H1 (cell line): ENCODE data around the gene PIGU. TPM values are rescaled to one million over a fixed set of nuclear protein-coding genes. Genes with fewer than 3 reads are reported as not detected.

ENCODE experiments used
- CTCF ChIA-PET: fragments of 300-600 bp; sonication (Branson Sonifier 250); formaldehyde crosslinking; loops from one replicate; lab custom pipeline; 2021; ENCODE audit not compliant: partially characterized antibody; lab: Charles Lee
- POLR2A ChIA-PET: fragments of 300-600 bp; sonication (Branson Sonifier 250); formaldehyde crosslinking; loops from one replicate; lab custom pipeline; 2021; ENCODE audit warnings: inconsistent platforms; ENCODE audit not compliant: partially characterized antibody; lab: Charles Lee
- DNase-seq, 2 experiments: peaks; one replicate each; pipeline versions ENCODE4 v3.0.0 to v3.0.0-alpha.2; 2010 to 2022; ENCODE audit warnings: low spot score in 2 of 2, low read depth in 1 of 2, mixed read lengths in 1 of 2
- FAIRE-seq: peaks from 2 replicates; lab custom pipeline; 2011; peaks lifted over from hg19 to GRCh38; lab: Jason Lieb, UNC
- H2AFZ ChIP-seq: 2 replicates; pipeline ENCODE4 v1.8.1; 2012; ENCODE audit warnings: low read length, inconsistent platforms
- H2AK5ac ChIP-seq: 2 replicates; pipeline ENCODE4 v1.6.1; 2013; ENCODE audit warnings: low read depth, low read length
- H2BK120ac ChIP-seq: replicated peaks from 2 replicates; pipeline ENCODE3; 2013; ENCODE audit warnings: low read depth, low read length, inconsistent platforms
- H2BK12ac ChIP-seq: 2 replicates; pipeline ENCODE4 v1.6.1; 2013; ENCODE audit warnings: low read depth, low read length
- H2BK15ac ChIP-seq: 2 replicates; pipeline ENCODE4 v1.6.1; 2013; ENCODE audit warnings: low read length
- H2BK20ac ChIP-seq: 2 replicates; pipeline ENCODE4 v1.6.1; 2013; ENCODE audit warnings: low read length
- H2BK5ac ChIP-seq: 2 replicates; pipeline ENCODE4 v1.6.1; 2013; ENCODE audit warnings: low read depth, low read length
- H3K14ac ChIP-seq: 2 replicates; pipeline ENCODE4 v1.6.1; 2013; ENCODE audit warnings: inconsistent platforms; ENCODE audit not compliant: insufficient read length
- H3K18ac ChIP-seq: 2 replicates; pipeline ENCODE4 v1.6.1; 2013; ENCODE audit warnings: low read length; ENCODE audit errors: extremely low read depth
- H3K23ac ChIP-seq: 2 replicates; pipeline ENCODE4 v1.6.1; 2013; ENCODE audit warnings: inconsistent platforms; ENCODE audit not compliant: insufficient read length
- H3K23me2 ChIP-seq: 2 replicates; pipeline ENCODE4 v1.6.1; 2013; ENCODE audit warnings: low read depth, low read length
- H3K27ac ChIP-seq: 2 replicates; pipeline ENCODE4 v1.6.1; 2011; ENCODE audit warnings: low read depth, low read length, inconsistent platforms
- H3K27me3 ChIP-seq, 4 experiments: replicated peaks in 1 of 4; 1 replicate in 1 of 4; 2 replicates in 3 of 4; pipeline versions ENCODE4 v1.6.1 to v1.8.1; 2011 to 2013; ENCODE audit warnings: low read length in 3 of 4, mild to moderate bottlenecking in 3 of 4, inconsistent platforms in 2 of 4, mixed read lengths in 2 of 4, moderate library complexity in 1 of 4; ENCODE audit not compliant: control insufficient read depth in 3 of 4, insufficient read depth in 3 of 4; ENCODE audit errors: extremely low read depth in 1 of 4
- H3K36me3 ChIP-seq, 4 experiments: 2 replicates each; pipeline versions ENCODE4 v1.6.1 to v1.8.1; 2011 to 2013; ENCODE audit warnings: mild to moderate bottlenecking in 4 of 4, low read length in 3 of 4, moderate library complexity in 2 of 4, control low read depth in 1 of 4, inconsistent platforms in 1 of 4; ENCODE audit not compliant: insufficient read depth in 4 of 4, control insufficient read depth in 2 of 4
- H3K4ac ChIP-seq: replicated peaks from 2 replicates; pipeline ENCODE3; 2013; ENCODE audit warnings: low read length, low read depth, mixed read lengths, inconsistent platforms; ENCODE audit not compliant: insufficient read length
- H3K4me1 ChIP-seq, 4 experiments: replicated peaks in 1 of 4; 1 replicate in 1 of 4; 2 replicates in 3 of 4; pipeline versions ENCODE4 v1.6.1 to v1.8.1; 2011 to 2013; ENCODE audit warnings: low read length in 3 of 4, inconsistent platforms in 2 of 4, mixed read lengths in 1 of 4; ENCODE audit not compliant: insufficient read depth in 4 of 4, control insufficient read depth in 3 of 4
- H3K4me2 ChIP-seq, 2 experiments: 2 replicates each; pipeline versions ENCODE4 v1.6.1 to v1.8.1; 2011 to 2013; ENCODE audit warnings: low read depth in 2 of 2, low read length in 2 of 2, control low read depth in 1 of 2, inconsistent platforms in 1 of 2, mild to moderate bottlenecking in 1 of 2; ENCODE audit not compliant: insufficient read depth in 1 of 2
- H3K4me3 ChIP-seq, 4 experiments: fragments of 200-600, 300-600 bp in 1 of 4; sonication (generic), shearing (Covaris generic), sonication (Bioruptor Twin) in 1 of 4; 2 replicates each; pipeline versions ENCODE4 v1.5.1 to v1.8.1; 2011 to 2016; ENCODE audit warnings: low read length in 4 of 4, low read depth in 3 of 4, control low read depth in 2 of 4, inconsistent platforms in 2 of 4, mild to moderate bottlenecking in 2 of 4, mixed read lengths in 1 of 4, moderate library complexity in 1 of 4; ENCODE audit not compliant: insufficient read depth in 2 of 4; ENCODE audit errors: extremely low read depth in 1 of 4
- H3K56ac ChIP-seq: replicated peaks from 2 replicates; pipeline ENCODE3; 2013; ENCODE audit warnings: low read depth, mild to moderate bottlenecking, mixed read lengths, low read length, inconsistent platforms; ENCODE audit not compliant: insufficient read length
- H3K79me1 ChIP-seq: 2 replicates; pipeline ENCODE4 v1.6.1; 2013; ENCODE audit warnings: low read depth, low read length, control low read depth
- H3K79me2 ChIP-seq, 2 experiments: 2 replicates each; pipeline versions ENCODE4 v1.6.1 to v1.8.1; 2012 to 2013; ENCODE audit warnings: low read length in 2 of 2, mild to moderate bottlenecking in 2 of 2, inconsistent platforms in 1 of 2; ENCODE audit not compliant: insufficient read depth in 2 of 2, control insufficient read depth in 1 of 2
- H3K9ac ChIP-seq, 4 experiments: replicated peaks in 1 of 4; 1 replicate in 1 of 4; 2 replicates in 3 of 4; pipeline versions ENCODE4 v1.6.1 to v1.8.1; 2011 to 2013; ENCODE audit warnings: low read depth in 3 of 4, low read length in 3 of 4, control low read depth in 2 of 4, mild to moderate bottlenecking in 2 of 4, moderate library complexity in 2 of 4, inconsistent platforms in 1 of 4; ENCODE audit errors: extremely low read depth in 1 of 4
- H3K9me3 ChIP-seq, 2 experiments: 2 replicates each; pipeline versions ENCODE4 v1.6.1 to v1.8.1; 2012 to 2013; ENCODE audit warnings: mild to moderate bottlenecking in 2 of 2, moderate library complexity in 2 of 2, control low read depth in 1 of 2, inconsistent platforms in 1 of 2, low read depth in 1 of 2, low read length in 1 of 2, mixed read lengths in 1 of 2; ENCODE audit not compliant: insufficient read depth in 2 of 2
- H4K20me1 ChIP-seq, 2 experiments: replicated peaks in 1 of 2; 2 replicates each; pipeline versions ENCODE3 to v1.8.1; 2011 to 2013; ENCODE audit warnings: inconsistent platforms in 2 of 2, low read length in 2 of 2, mild to moderate bottlenecking in 1 of 2; ENCODE audit not compliant: insufficient read depth in 2 of 2, control insufficient read depth in 1 of 2
- H4K5ac ChIP-seq: 2 replicates; pipeline ENCODE4 v1.6.1; 2013; ENCODE audit warnings: low read length, low read depth, mixed read lengths, inconsistent platforms; ENCODE audit not compliant: insufficient read length
- H4K8ac ChIP-seq: 2 replicates; pipeline ENCODE4 v1.8.0; 2013; ENCODE audit warnings: mild to moderate bottlenecking, moderate library complexity, low read length, inconsistent platforms; ENCODE audit not compliant: insufficient read depth; ENCODE audit errors: extremely low read depth
- H4K91ac ChIP-seq: replicated peaks from 2 replicates; pipeline ENCODE3; 2013; ENCODE audit warnings: low read length, mixed read lengths, inconsistent platforms; ENCODE audit not compliant: insufficient read length
- GTF2F1 ChIP-seq: IDR thresholded peaks from 2 replicates; pipeline ENCODE4 v1.6.1; 2012; ENCODE audit warnings: low read depth, low read length, improper control_type of control experiment, borderline replicate concordance
- NRF1 ChIP-seq: IDR thresholded peaks from 2 replicates; pipeline ENCODE4 v1.6.1; 2011; ENCODE audit warnings: mild to moderate bottlenecking, low read depth, low read length, improper control_type of control experiment
- POLR2AphosphoS5 ChIP-seq: IDR thresholded peaks from 2 replicates; pipeline ENCODE4 v1.6.1; 2011; ENCODE audit warnings: low read depth, low read length
- RXRA ChIP-seq: IDR thresholded peaks from 2 replicates; pipeline ENCODE4 v1.6.1; 2011; ENCODE audit warnings: low read depth, mild to moderate bottlenecking, low read length, moderate library complexity; ENCODE audit not compliant: insufficient read depth
- SIRT6 ChIP-seq: IDR thresholded peaks from one replicate; pipeline ENCODE4 v1.7.1; 2012; ENCODE audit warnings: low read length, inconsistent platforms
- TAF7 ChIP-seq: optimal IDR thresholded peaks from 2 replicates; pipeline ENCODE3; 2011; ENCODE audit warnings: low read depth, mild to moderate bottlenecking, inconsistent platforms, low read length, moderate library complexity, borderline replicate concordance
- TBP ChIP-seq: IDR thresholded peaks from 2 replicates; pipeline ENCODE4 v1.6.1; 2011; ENCODE audit warnings: low read depth, low read length, improper control_type of control experiment
- WGBS, 2 experiments: shearing (Covaris generic) in 1 of 2; methylation state at CpG; one replicate each; pipeline versions ENCODE4 v1.1.6 to v1.1.7; 2013 to 2015; ENCODE audit warnings: low lambda C conversion rate in 2 of 2, mixed read lengths in 2 of 2, inconsistent platforms in 1 of 2, low coverage in 1 of 2, missing lambda C conversion rate in 1 of 2; ENCODE audit not compliant: insufficient replicate concordance in 2 of 2, insufficient coverage in 1 of 2, insufficient read length in 1 of 2; ENCODE audit errors: extremely low coverage in 1 of 2, missing lambda C conversion rate in 1 of 2; 5-methylcytosine and 5-hydroxymethylcytosine counted together
- polyA plus RNA-seq, 7 experiments: library from polyadenylated mRNA; depleted of rRNA in 3 of 7; stranded (reverse) in 5 of 7; unstranded in 2 of 7; fragments of >200 nt in 5 of 7; fragments of 200-250 nt in 2 of 7; gene quantifications; 1 replicate in 5 of 7; 2 replicates in 1 of 7; 4 replicates in 1 of 7; pipeline versions ENCODE4 v1.2.1 to v1.2.3, GENCODE V29; 2011 to 2013; ENCODE audit warnings: missing spikeins in 2 of 7, mixed read lengths in 2 of 7
- total RNA-seq: library from RNA; stranded (reverse); fragmentation: NEBNext Ultra II Directional; extraction: Animal tissue kit (Norgen Biotek cat#: 25700); gene quantifications from 2 replicates; pipeline ENCODE4 v1.2.1, GENCODE V29; 2021

The PIGU gene
- total and polyA plus RNA-seq, 2 of the 8 experiments (the other 6 are each of a cell fraction or from before 2014, with no cell fraction given), result 28.3 to 117 TPM

DNA sequence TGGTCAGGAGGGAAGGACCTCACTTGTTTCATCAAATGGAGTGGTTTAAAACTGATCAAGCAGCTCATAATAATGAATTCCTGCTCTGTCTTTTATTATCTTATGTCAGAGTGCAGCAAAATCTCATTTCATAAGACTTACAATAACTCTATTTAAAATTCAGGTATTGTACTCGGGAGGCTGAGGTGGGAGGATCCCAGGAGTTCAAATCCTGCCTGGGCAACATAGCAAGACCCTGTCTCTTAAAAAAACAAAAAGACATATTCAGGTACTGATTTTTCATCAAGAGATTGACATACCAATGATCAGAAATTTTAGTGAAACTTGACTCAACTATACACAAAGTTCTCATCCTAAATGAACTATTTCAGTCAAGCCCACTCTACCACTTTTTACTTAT, 166.3 kb downstream of the PIGU start:
- Histone ChIP-seq H4K5ac (no peak overlapping the region), H4K20me1 (peaks cover 0 to 6% of the 10 kb centered on the region in 2 experiments), H3K79me2 (no peaks in the 10 kb centered on the region), H3K18ac (no peak overlapping the region), H2BK5ac (no peak overlapping the region), H2BK12ac (no peak overlapping the region), H4K91ac (no peak overlapping the region), H3K4me2 (no peak overlapping the region), H3K9me3 (no peaks in the 10 kb centered on the region), H3K9ac (no peak overlapping the region), H2AFZ (no peak overlapping the region), H3K14ac (no peak overlapping the region), H3K27me3 (no peaks in the 10 kb centered on the region), H2BK20ac (no peak overlapping the region), H3K36me3 (peaks cover 3 to 17% (median 9%) of the 10 kb centered on the region in 4 experiments; a peak in 3 of 8 replicates), H2BK15ac (no peak overlapping the region), H3K23me2 (peaks cover 4% of the 10 kb centered on the region), H3K4me3 (no peak overlapping the region), H3K23ac (no peak overlapping the region), H3K4ac (no peak overlapping the region), H3K27ac (no peak overlapping the region), H3K4me1 (peaks cover 0 to 3% (median 3%) of the 10 kb centered on the region in 4 experiments; a peak in 3 of 7 replicates), H2BK120ac (no peak overlapping the region), H4K8ac (no peak overlapping the region), H3K79me1 (no peaks in the 10 kb centered on the region), H3K56ac (no peak overlapping the region), H2AK5ac (no peak overlapping the region)
- DNase-seq (no peak), FAIRE-seq (no peak)
- POLR2A ChIA-PET, result no interaction called here
- CTCF ChIA-PET, result no interaction called here
- 95% methylated on average over 1 of the region's 1 CpG; no CpG with 5 or more reads in 1 of the 2 experiments for WGBS, 2 experiments
- TF ChIP-seq GTF2F1 (no peak), RXRA (no peak), NRF1 (no peak), SIRT6 (no peak), POLR2AphosphoS5 (no peak), TAF7 (no peak), TBP (no peak)
